Activated T-cell treated with anti-CD3 and anti-CD28 coated beads, Interleukin-2, amount 50 U/mL, for 48 hours (primary cell): ENCODE data around the gene CCNL1.

Source experiments
- DNase-seq, 2 experiments: peaks; one replicate each; pipeline ENCODE4 v3.0.0-alpha.2; 2020

CCNL1 gene

GRCh38 chr3:157142315-157142714, 17.6 kb downstream of the CCNL1 start:
- no peak for DNase-seq

GRCh38 chr3:157139938-157140534, 19.9 kb downstream of the CCNL1 start:
- no peak for DNase-seq

GRCh38 chr3:157136647-157137387, 23.1 kb downstream of the CCNL1 start:
- DNase-seq: no peak

- no peak for DNase-seq
These were observed 24.1 kb downstream of the CCNL1 start for GRCh38 chr3:157135671-157136396.

GRCh38 chr3:157134620-157135191, 25.2 kb downstream of the CCNL1 start:
- DNase-seq: no peak

- DNase-seq: no peak
These were observed 26.3 kb downstream of the CCNL1 start for GRCh38 chr3:157133434-157134320.

- no peak for DNase-seq
These were observed 27.0 kb downstream of the CCNL1 start for GRCh38 chr3:157132936-157133335.

GRCh38 chr3:157132341-157132740, 27.6 kb downstream of the CCNL1 start:
- DNase-seq: no peak

- DNase-seq: no peak
These were observed 28.1 kb downstream of the CCNL1 start for GRCh38 chr3:157131861-157132260.

- DNase-seq: peak; percentile 76 to 79
These were observed 29.3 kb downstream of the CCNL1 start for GRCh38 chr3:157130467-157131251.

- DNase-seq: peak; percentile 59 to 66
These were observed 30.0 kb downstream of the CCNL1 start for GRCh38 chr3:157129803-157130466.

GRCh38 chr3:157128771-157129681, 30.9 kb downstream of the CCNL1 start:
- DNase-seq: peak; percentile 65 to 70

GRCh38 chr3:157127831-157128767, 31.8 kb downstream of the CCNL1 start:
- DNase-seq: peak; percentile 82 to 84

GRCh38 chr3:157127268-157127667, 32.7 kb downstream of the CCNL1 start:
- no peak for DNase-seq

- no peak for DNase-seq
These were observed 33.6 kb downstream of the CCNL1 start for GRCh38 chr3:157126365-157126764.

- DNase-seq: no peak
These were observed 34.8 kb downstream of the CCNL1 start for GRCh38 chr3:157125101-157125500.

- DNase-seq: no peak
These were observed 36.3 kb downstream of the CCNL1 start for GRCh38 chr3:157123621-157124020.

- DNase-seq: no peak
These were observed 37.0 kb downstream of the CCNL1 start for GRCh38 chr3:157122832-157123427.
